Smooth muscle cell (in vitro differentiated cells): ENCODE data around the gene PAQR6. TPM values are rescaled to one million over a fixed set of nuclear protein-coding genes. Genes with fewer than 3 reads are reported as not detected.

Source experiments
- DNase-seq: peaks from one replicate; lab custom pipeline; 2025; ENCODE audit not compliant: unreplicated experiment; lab: John Stamatoyannopoulos, UW
- H2AFZ ChIP-seq: fragments of 200-600 bp; sonication (generic); 2 replicates; pipeline ENCODE4 v1.6.0; 2016; ENCODE audit warnings: antibody characterized with exemption, low read depth, mild to moderate bottlenecking
- H3F3A ChIP-seq: fragments of 200-600 bp; sonication (generic); 2 replicates; pipeline ENCODE4 v1.6.0; 2017; ENCODE audit warnings: antibody characterized with exemption, low read depth
- H3K27ac ChIP-seq: fragments of 200-600 bp; sonication (generic); 2 replicates; pipeline ENCODE4 v1.5.1; 2016; ENCODE audit warnings: low read depth, mild to moderate bottlenecking
- H3K27me3 ChIP-seq: fragments of 200-600 bp; sonication (generic); 2 replicates; pipeline ENCODE4 v1.6.1; 2016; ENCODE audit warnings: low read depth, mild to moderate bottlenecking
- H3K36me3 ChIP-seq: fragments of 200-600 bp; sonication (generic); 2 replicates; pipeline ENCODE4 v1.5.1; 2016; ENCODE audit warnings: low read depth
- H3K4me1 ChIP-seq: fragments of 200-600 bp; sonication (generic); 2 replicates; pipeline ENCODE4 v1.5.1; 2016; ENCODE audit warnings: low read depth
- H3K4me2 ChIP-seq: fragments of 200-600 bp; sonication (generic); 2 replicates; pipeline ENCODE4 v1.6.0; 2016; ENCODE audit warnings: mild to moderate bottlenecking
- H3K4me3 ChIP-seq: fragments of 200-600 bp; sonication (generic); 2 replicates; pipeline ENCODE4 v1.5.1; 2016; ENCODE audit warnings: mild to moderate bottlenecking
- H3K79me2 ChIP-seq: fragments of 200-600 bp; sonication (generic); 2 replicates; pipeline ENCODE4 v1.6.0; 2016; ENCODE audit warnings: low read depth, mild to moderate bottlenecking
- H3K9ac ChIP-seq: fragments of 200-600 bp; sonication (generic); 2 replicates; pipeline ENCODE4 v1.6.0; 2016; ENCODE audit warnings: low read depth
- H3K9me3 ChIP-seq: fragments of 200-600 bp; sonication (generic); replicated peaks from 2 replicates; pipeline ENCODE4 v1.5.1; 2016; ENCODE audit warnings: low read depth
- H4K20me1 ChIP-seq: fragments of 200-600 bp; sonication (generic); 2 replicates; pipeline ENCODE4 v1.6.0; 2016; ENCODE audit warnings: low read depth
- WGBS: methylation state at CpG from one replicate; pipeline ENCODE4 v1.1.7; 2016; ENCODE audit warnings: low lambda C conversion rate; 5-methylcytosine and 5-hydroxymethylcytosine counted together
- polyA plus RNA-seq: library from polyadenylated mRNA; unstranded; fragments of >200 nt; fragmentation: Nextera tagmentation; extraction: Ambion mirVana; gene quantifications from 2 replicates; pipeline ENCODE4 v1.2.1, GENCODE V29; 2016
- total RNA-seq: library from RNA; depleted of rRNA; stranded (reverse); fragments of >200 nt; gene quantifications from 2 replicates; pipeline ENCODE4 v1.2.3, GENCODE V29; 2014
- TF ChIP-seq, protein P1 (sequence below): fragments of 200-600 bp; sonication (generic); IDR thresholded peaks from 2 replicates; pipeline ENCODE4 v1.5.1; 2017; ENCODE audit warnings: borderline replicate concordance, mild to moderate bottlenecking, antibody characterized with exemption; ENCODE audit not compliant: insufficient read depth, poor library complexity, severe bottlenecking

Gene PAQR6
- total and polyA plus RNA-seq, 2 experiments from 2014 or later, result 1.3 to 2.7 TPM

DNA sequence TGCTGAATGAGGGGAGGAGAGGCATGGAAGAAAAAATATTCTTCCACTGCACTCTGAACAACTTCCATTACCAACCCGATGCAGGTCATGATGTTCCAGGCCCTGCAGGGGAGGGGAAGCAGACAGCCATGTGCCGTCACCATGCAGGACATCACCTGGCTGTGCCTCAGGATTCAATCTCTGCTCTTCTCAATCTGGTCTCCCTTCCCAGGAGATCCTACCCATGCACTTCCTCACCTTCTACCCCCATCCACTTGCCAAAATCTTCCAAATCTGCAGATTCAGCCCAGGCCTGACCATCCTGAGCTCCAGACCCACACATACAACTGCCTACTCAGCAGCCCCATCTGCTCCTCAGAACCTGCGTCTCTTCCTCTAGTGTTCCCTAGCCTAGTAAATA, 5.8 kb upstream of the PAQR6 start:
- TF ChIP-seq, protein P1, sequence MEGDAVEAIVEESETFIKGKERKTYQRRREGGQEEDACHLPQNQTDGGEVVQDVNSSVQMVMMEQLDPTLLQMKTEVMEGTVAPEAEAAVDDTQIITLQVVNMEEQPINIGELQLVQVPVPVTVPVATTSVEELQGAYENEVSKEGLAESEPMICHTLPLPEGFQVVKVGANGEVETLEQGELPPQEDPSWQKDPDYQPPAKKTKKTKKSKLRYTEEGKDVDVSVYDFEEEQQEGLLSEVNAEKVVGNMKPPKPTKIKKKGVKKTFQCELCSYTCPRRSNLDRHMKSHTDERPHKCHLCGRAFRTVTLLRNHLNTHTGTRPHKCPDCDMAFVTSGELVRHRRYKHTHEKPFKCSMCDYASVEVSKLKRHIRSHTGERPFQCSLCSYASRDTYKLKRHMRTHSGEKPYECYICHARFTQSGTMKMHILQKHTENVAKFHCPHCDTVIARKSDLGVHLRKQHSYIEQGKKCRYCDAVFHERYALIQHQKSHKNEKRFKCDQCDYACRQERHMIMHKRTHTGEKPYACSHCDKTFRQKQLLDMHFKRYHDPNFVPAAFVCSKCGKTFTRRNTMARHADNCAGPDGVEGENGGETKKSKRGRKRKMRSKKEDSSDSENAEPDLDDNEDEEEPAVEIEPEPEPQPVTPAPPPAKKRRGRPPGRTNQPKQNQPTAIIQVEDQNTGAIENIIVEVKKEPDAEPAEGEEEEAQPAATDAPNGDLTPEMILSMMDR, result no peak
- no peak overlapping the region for H3K4me2 ChIP-seq
- no peak overlapping the region for H3K27ac ChIP-seq
- H3K9me3 ChIP-seq, result no peaks in the 10 kb centered on the region
- no peaks in the 10 kb centered on the region for H3K27me3 ChIP-seq
- no peaks in the 10 kb centered on the region for H3K79me2 ChIP-seq
- H2AFZ ChIP-seq, result no peak overlapping the region
- no peaks in the 10 kb centered on the region for H3K36me3 ChIP-seq
- no peak overlapping the region for H3K9ac ChIP-seq
- DNase-seq, result no peak
- no peaks in the 10 kb centered on the region for H3K4me1 ChIP-seq
- H3K4me3 ChIP-seq, result no peak overlapping the region
- H3F3A ChIP-seq, result no peaks in the 10 kb centered on the region
- peaks cover 4% of the 10 kb centered on the region for H4K20me1 ChIP-seq
- WGBS, result 99% methylated on average over 3 of the region's 3 CpGs

DNA sequence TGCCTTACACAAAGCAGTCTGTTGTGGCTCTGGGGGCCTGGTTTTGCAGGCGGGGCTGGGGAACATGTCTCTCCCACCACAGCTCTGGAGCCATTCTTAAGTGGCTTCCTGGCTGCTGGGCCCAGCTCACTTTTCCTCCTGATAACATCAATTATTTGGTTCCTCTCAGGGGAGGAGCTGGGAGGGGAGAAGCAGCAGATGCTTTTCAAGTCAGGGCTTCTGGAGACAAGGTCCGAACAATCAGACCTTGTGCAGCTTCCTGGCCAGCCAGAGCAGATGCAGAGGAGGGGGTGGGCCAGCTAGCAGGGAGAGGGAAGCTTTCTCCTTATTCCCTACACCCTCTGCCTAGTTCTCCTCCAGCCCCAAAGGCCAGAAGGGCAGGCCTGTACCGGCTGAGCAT, 3.7 kb upstream of the PAQR6 start:
- Histone ChIP-seq H3K9ac (no peak overlapping the region), H3K27me3 (no peaks in the 10 kb centered on the region), H3K9me3 (no peaks in the 10 kb centered on the region), H3K4me3 (no peak overlapping the region), H3K79me2 (no peaks in the 10 kb centered on the region), H2AFZ (no peak overlapping the region), H3K4me2 (no peak overlapping the region), H3K4me1 (no peaks in the 10 kb centered on the region), H3F3A (no peaks in the 10 kb centered on the region), H3K36me3 (no peaks in the 10 kb centered on the region), H4K20me1 (no peaks in the 10 kb centered on the region), H3K27ac (no peak overlapping the region)
- TF ChIP-seq, protein P1, result no peak
- WGBS, result 42% methylated on average over 3 of the region's 3 CpGs
- no peak for DNase-seq

DNA sequence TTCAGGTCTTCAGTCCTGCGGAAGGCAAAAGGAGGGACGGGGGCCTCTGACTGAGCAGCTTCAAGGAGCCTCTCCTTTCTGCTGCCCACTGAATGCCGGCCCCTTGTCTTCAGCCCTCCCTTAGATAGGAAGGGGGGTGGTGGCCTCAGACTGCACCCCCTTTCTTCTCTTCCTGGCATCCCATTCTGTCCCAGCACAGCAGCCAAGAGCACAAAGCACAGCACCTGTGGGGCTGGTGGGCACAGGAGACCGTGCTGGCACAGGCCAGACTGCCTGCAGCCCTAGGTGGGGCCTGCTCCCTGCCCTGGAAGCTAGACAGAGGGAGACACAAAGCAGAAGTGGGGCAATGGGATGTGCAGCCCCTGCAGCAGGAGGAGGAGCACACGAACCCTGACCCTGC, 1.7 kb upstream of the PAQR6 start:
- Histone ChIP-seq H3K9me3 (no peaks in the 10 kb centered on the region), H3K4me2 (no peak overlapping the region), H3K79me2 (no peaks in the 10 kb centered on the region), H3F3A (no peaks in the 10 kb centered on the region), H4K20me1 (no peaks in the 10 kb centered on the region), H3K27ac (no peak overlapping the region), H3K4me1 (no peaks in the 10 kb centered on the region), H3K9ac (no peak overlapping the region), H3K36me3 (no peaks in the 10 kb centered on the region), H2AFZ (no peak overlapping the region), H3K4me3 (no peak overlapping the region), H3K27me3 (no peaks in the 10 kb centered on the region)
- WGBS, result 91% methylated on average over 5 of the region's 5 CpGs
- TF ChIP-seq, protein P1, result no peak
- no peak for DNase-seq

DNA sequence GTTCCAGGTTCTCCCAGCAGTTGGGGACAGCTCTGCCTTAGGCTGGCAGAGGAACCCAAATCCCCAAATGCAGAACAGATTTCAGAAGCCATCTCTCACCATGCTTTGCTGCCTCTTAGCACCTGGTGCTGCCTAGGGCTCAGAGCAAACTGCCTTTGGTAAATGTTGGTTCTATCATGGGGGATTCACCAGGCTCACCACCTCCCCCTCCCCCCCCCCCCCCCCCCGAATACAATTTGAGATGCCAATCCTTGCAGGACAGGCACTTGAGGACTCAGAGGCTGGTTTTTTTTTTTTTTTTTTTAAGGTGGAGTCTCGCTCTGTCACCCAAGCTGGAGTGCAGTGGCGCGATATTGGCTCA, 447 bp upstream of the PAQR6 start:
- no peak for DNase-seq
- no peaks in the 10 kb centered on the region for H4K20me1 ChIP-seq
- H3K27me3 ChIP-seq, result no peaks in the 10 kb centered on the region
- 72% methylated on average over 3 of the region's 4 CpGs for WGBS
- H3K36me3 ChIP-seq, result no peaks in the 10 kb centered on the region
- H3K4me1 ChIP-seq, result no peaks in the 10 kb centered on the region
- H3K27ac ChIP-seq, result no peak overlapping the region
- no peaks in the 10 kb centered on the region for H3K79me2 ChIP-seq
- H3F3A ChIP-seq, result no peaks in the 10 kb centered on the region
- H3K9me3 ChIP-seq, result no peaks in the 10 kb centered on the region
- H3K9ac ChIP-seq, result no peak overlapping the region
- TF ChIP-seq, protein P1, result no peak
- H3K4me2 ChIP-seq, result no peak overlapping the region
- H3K4me3 ChIP-seq, result no peak overlapping the region
- H2AFZ ChIP-seq, result no peak overlapping the region
